Esophagus squamous epithelium (tissue), 4 donors: ENCODE data around the gene ELFN2.

Experiments used
- CTCF ChIP-seq, 6 experiments: fragments of 450-650 bp in 4 of 6; fragments of 200-600 bp in 2 of 6; sonication (generic) in 2 of 6; IDR thresholded peaks; one replicate each; pipeline ENCODE4 v1.5.1; 2016 to 2019; ENCODE audit warnings: antibody characterized with exemption in 6 of 6, mild to moderate bottlenecking in 4 of 6, moderate library complexity in 4 of 6
- POLR2A ChIP-seq, 4 donors: fragments of 450-650 bp; IDR thresholded peaks; one replicate each; pipeline ENCODE4 v1.6.1; 2017; ENCODE audit warnings: antibody characterized with exemption in 4 of 4, mild to moderate bottlenecking in 4 of 4, moderate library complexity in 3 of 4

- TF ChIP-seq POLR2A (IDR thresholded peaks at IDR 0.05) (no peak), CTCF (IDR thresholded peaks at IDR 0.05) (no peak)
Observed at GRCh38 chr22:37404091-37404490, 23.2 kb downstream of the ELFN2 start.
